Activated naive CD4-positive, alpha-beta T cell treated with anti-CD3 and anti-CD28 coated beads, Interleukin-2, amount 50 U/mL, for 16 hours (primary cell): ENCODE results near the gene ADRA2C.

ENCODE experiments used
- DNase-seq: peaks from one replicate; pipeline ENCODE4 v3.0.0-alpha.2; 2020

The ADRA2C gene

GRCh38 chr4:3766036-3766784 lies at the start of gene ADRA2C:
TSS of gene ADRA2C (plus strand) at chr4:3766385. CDS start at chr4:3766607, 222 bp downstream.
- no peak for DNase-seq

DNA sequence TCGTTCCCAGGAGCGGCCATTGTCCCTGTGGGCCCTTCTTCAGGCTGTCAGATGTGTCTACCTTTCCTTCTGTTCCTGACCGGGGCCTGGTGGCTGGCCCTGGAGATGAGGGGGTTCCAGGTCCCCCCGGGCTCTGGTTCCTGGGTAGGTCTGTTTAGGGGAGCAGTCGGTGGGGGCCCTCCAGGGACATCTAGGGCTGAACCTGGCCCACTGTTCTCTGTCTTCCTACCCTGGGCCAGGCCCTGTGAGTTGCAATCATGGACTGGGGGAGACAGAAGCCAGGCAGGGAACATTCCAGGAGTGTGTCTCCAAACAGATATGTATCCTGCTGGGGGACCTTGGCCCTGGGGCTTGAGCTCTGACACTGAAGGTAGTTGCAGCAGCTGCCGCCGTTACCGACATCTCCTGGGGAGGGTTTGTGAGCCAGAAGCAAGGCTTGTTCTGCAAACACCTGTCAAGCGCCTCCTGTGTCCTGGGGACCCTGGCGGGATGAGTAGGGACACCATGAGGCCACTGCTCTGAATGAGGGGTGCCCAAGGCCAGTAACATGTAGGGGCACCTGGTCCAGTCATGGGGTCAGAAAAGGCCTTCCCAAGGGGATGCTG lies 49.5 kb upstream of the ADRA2C start:
- no peak for DNase-seq

GRCh38 chr4:3717241-3717640 lies 48.9 kb upstream of the ADRA2C start:
- DNase-seq, result no peak

DNA sequence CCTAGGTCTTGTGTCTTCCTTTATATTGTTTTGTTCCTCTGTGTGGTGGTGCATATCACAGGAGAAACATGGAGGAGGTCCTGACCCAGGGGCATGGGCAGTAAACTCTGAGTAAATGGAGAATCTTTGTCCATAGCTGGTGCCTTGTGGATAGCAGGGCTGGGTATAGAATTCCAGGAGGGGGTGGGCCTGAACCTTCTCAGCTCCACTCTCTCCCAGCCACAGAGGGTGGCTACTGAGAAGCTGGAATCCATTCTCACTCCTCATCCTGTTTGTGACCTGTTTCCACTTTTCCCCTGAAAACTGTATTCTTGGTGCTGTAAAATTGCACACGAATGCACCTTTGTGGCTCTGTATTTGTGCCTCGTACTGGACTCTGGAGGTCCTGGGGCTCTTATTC lies 47.7 kb upstream of the ADRA2C start:
- no peak for DNase-seq

DNA sequence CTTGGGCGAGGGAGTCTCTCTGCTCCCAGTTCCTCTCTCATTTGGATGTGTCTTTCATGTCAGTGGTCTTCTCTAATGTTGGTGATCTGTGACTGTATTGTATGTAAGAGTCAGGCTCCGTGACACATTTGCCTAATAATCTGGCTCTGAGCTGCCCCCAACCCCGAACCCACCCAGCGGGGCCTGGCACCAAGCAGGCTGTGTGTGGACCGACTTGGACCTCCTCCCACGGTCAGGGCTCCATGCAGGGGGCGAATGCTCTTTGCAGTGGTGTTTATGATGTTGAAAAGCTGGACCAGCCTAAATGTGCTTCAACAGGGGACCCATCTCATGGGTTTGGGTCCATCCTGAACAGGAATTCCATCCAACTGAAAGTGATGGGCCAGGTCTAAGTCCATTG lies 47.0 kb upstream of the ADRA2C start:
- no peak for DNase-seq

GRCh38 chr4:3719836-3720235 lies 46.3 kb upstream of the ADRA2C start:
- DNase-seq, result no peak

GRCh38 chr4:3720466-3720865 lies 45.7 kb upstream of the ADRA2C start:
- DNase-seq, result no peak

DNA sequence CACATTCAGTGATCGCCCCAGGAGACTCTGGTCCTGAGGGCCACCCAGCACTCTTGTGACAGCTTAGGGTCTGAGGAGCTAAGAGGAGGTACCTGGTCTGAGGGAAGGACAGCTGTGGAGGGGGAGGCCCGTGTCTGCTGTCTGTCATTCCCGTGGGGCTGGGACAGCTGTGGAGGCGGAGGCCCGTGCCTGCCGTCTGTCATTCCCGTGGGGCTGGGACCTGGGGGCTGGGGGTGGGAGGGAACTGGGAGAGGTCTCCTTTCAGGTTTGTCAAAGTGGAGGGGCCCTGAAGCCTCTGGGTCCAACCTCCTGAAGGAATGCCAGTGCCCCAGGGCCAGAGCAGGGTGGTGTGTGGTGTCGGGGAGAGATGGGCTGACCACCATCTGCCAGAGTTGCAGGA lies 45.0 kb upstream of the ADRA2C start:
- DNase-seq, result no peak

DNA sequence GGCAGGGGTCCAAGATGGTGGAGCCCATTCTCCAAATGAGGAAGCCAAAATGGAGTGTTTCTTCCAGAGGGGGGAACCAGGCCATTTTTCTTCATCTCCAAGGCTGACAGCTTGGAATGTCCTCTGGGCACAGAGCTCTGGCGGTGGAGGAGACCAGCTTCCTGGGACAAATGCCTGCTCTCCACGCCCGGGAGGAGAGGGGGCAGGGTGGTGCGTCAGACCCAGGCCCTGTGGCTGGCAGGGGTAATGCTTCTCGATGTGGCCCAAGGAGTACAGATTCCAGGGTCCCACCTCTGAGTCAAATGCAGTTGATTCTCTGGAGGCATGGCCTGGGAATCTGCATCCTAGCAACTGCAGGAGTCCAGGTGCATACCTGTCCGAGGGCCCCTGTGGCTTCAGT lies 44.6 kb upstream of the ADRA2C start:
- DNase-seq, result no peak

GRCh38 chr4:3722446-3723231 lies 43.5 kb upstream of the ADRA2C start:
- no peak for DNase-seq

GRCh38 chr4:3723232-3723642 lies 42.9 kb upstream of the ADRA2C start:
- DNase-seq, result no peak

DNA sequence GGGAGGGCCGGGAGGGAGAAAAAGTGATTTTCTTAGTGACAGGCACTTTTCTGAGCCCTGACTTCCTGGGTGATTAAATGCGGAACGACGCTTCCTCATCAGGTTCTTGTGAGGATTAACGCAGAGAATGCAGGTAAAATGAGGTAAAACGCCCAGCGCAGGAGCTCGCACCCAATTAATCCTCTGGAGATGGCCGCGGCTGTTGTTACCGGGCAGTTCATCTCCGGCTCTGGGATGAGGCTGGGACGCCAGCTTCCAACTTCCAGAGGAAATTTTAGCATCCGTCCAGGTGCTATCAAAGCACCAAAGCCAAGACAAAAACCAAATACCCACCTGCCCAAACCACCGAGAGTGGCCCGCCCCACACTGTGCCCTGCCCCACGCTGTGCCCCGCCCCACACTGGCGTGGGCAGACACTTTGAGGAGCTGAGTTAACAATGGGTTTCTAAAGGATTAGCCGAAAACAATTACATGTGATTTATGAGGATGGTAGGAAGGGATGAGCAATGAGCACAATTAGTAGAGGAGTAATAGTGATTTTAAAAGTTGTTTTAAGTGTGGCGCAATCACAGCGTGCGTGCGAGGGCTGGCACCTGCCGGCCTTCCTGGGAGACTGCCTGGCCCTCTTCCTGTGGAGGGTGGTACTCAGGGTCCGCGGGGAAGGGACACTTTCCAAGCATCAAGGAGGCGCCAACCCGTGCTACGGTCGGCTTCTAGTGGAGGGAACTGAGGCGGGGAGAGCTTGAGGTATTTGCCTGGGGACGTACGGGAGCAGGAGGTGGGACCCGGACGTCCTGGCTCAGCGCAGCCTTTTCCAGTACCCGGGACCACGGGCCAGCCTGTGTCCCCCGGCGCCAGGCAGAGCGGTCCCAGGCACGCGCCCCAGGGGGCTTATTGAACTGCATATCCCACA lies 41.6 kb upstream of the ADRA2C start:
- no peak for DNase-seq

GRCh38 chr4:3725936-3726870 lies 40.0 kb upstream of the ADRA2C start:
- DNase-seq, result no peak

DNA sequence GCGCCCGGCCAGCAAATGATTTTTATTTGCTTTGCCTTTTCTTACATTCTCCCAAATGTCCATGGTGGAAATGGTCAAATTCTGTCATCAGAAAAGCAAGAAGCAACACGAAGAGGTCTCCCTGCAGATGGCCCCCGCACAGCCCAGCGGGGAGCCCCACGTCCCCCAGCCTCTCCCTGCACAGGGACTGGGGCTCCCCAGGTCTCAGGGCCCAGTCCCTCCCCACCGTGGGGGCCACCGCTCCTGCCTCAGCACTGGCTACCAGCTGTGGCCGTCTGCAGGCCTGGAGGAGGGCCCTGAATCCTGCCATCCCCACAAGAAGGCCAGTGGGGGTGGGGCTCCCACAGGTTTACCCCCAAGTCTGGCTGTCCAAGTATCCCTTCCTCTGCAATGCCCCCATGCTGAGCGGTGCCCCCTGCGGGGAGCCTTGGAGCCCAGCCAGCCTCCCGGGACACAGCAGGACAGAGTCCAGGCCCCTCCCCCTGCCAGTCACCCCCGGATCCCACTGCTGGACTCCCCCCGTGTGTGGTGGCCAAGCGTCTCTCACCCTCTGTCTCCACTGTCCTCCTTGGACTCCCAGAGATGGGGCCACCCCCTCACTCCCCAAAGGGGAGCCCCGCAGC lies 38.2 kb upstream of the ADRA2C start:
- no peak for DNase-seq

DNA sequence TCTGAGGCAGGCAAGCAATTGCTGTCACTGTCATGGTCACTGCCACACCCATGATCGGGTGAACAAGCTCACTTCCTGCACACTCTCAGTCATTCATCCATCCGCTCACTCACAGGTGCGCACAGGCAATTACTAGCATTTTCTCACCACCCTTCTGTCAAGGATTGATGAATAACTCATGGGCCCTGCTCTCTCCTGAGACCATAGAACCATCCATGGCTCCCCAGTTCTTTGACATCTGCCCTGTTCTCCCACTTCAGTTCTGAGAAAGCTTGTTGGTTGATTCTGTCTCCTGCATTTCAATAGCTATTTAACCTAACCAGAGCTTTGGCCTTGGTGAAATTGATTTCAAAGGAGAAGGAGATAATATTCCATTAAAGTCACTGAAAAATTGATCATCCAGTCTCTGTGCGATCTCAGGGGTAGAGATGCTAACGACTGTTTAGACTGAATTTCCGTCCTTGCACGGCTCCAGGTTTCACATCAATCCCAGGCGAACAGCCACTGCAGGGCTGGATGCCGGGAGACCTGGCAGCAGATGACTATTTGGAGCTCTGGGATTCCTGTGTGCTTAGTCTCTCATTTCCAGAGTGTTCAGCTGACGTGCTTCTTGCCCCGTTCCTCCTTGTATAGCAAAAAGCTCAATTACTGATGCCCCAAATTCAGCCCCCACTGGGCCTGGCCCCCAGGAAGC lies 36.9 kb upstream of the ADRA2C start:
- DNase-seq, result no peak

- DNase-seq, result no peak
Measured at GRCh38 chr4:3729882-3730226, 36.3 kb upstream of the ADRA2C start.

DNA sequence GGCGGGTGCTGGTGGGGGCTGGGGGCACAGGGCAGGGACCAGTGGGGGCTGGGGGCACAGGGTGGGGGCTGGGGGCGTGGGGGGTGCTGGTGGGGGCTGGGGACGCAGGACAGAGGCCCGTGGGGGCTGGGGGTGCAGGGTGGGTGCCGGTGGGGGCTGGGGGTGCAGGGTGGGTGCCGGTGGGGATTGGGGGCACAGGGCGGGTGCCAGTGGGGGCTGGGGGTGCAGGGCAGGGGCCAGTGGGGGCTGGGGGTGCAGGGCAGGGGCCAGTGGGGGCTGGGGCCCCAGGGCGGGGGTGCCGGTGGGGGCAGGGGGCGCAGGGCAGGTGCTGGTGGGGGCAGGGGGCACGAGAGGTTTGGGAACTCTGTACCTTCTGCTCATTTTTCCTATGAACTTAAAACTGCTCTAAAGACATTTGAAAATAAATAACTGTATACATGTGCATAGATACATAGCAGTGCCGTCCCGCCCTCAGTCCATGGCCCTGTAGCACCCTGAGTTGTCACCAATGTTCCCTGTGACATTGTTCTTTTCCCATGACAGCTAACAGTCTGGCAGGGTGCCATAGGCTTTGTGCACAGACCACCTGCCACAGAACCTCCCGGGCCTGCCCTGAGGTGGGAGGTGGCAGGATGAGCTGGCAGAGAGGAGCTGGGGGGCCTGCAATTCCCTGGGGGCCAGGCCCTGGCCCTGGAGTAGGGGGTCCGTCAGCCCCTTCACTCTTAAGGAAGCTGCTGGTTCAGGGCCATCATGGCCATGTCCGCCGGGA lies 35.6 kb upstream of the ADRA2C start:
- no peak for DNase-seq

DNA sequence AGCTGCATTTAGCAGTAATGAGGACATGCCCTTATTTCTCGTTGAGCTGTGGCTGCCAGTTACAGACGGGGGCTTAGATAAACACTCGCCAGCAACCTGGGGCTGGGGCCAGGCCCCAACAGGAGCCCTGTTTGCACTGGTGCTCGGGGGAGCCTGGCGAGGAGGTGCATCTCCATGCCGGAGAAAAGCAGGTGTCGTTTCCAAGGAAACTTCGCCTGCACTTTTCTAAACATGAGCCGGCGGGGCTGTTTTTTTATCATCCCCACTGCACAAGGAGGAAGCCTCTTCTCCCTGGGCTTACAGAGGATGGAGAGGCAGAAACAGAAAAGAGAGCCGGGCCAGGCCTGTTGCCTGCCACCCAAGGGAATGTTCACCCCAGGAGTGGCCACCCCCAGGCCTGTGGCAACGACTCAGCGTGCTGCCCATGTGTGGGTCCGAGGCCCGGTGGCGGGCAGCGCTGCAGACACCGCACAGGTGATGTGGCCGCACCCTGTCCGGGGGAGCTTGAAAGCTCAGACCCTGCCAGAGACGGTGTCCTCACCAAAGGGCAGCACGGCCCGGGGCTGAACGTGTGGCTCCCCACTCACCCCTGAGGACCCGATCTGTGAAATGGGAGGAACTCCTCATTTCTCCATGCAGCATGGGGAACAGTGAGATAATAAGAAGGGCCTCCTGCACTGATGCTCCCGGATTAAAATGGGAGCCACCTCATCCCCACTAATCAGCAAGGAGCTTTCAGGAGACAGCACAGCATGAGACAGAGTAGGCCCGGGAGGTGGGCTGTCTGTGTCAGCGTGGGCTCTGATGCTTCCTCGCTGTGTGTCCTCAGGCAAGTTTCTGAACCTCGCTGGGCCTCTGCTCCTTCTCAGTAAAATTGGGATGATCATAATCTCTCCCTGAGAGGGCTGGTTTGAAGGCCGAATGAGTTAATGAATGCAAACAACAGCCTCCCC lies 33.8 kb upstream of the ADRA2C start:
- DNase-seq, result no peak

- DNase-seq, result no peak
Measured at GRCh38 chr4:3733195-3733594, 33.0 kb upstream of the ADRA2C start.
